NK-92 treated with Interleukin-12 subunit alpha and Interleukin-12 subunit beta, amount 100 ng/mL, for 24 hours (cell line): ENCODE results near the gene PRDM15.

Experiments used
- DNase-seq: peaks from one replicate; lab custom pipeline; 2025; lab: John Stamatoyannopoulos, UW

Gene PRDM15

DNA sequence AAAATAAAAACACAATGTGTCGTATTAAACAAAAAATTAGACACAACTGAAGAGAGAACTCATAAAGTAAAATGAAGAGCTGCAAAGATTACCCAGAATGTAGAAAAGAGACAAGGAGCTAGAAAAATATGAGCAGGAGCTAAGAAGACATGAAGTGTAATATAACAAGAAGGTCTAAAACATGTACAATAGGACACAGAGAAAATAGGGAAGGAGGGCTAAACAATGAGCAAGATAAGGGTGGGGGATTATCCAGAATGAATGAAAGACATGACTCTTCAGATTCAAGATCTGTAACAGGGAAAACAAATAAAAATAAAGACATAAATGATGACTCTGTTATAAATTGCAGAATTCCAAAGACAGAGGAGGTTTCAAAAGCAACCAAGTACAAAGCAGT is 38.3 kb downstream of the PRDM15 start:
- no peak for DNase-seq

DNA sequence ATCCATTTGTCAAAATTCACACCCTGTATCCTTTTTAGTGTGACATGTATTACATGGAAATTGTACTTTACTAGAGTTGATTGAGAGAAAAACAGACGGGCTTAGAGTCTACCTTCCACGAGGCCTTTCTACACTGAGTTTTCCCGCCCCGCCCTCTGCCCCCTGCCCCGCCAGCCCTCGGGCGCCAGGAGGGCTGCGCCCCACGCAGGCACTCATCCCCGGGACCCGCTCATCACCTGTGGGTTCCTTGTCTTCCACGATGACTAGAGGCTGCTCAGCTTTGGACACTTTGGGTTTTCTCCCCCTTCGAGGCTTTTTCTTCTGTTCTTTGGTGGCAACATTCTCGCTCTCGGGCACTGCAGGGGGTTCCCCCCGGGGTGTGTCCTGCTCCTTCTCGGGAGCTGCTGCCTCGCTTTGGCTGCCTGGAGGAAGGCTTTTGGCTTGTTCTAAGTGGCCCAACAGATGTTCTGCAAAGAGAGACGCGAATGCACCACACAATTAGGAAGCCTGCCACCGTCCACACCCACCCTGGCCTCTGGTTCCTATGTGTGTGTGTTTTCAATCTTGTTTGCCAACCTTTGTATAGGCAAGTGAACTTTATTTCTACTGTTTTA is 39.6 kb downstream of the PRDM15 start:
- DNase-seq, result no peak

DNA sequence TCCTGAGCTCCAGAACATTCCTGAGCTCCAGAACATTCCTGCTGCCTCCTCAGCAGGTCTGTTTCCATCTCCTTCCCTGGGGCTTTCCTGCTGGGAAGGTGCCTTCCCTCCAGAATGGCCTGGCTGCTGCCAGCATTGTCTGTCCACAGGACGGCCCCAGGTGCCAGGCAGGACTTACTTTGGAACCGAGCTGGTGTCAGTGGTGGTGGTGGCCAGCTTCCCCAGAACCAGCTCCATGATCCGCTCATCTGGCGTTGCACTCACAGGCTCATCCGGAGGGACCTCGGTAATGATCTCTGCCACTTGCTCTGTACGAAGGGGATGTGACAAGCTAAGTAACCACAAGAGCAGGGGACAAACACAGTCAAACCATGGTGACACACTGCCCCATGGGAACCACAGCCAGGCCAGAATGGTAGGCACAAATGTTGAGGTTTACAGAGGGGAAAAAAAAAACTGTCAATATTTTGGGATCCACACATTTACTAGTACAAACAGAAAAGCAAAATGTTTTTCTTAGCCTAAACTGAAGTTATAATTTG is 41.3 kb downstream of the PRDM15 start:
- no peak for DNase-seq

DNA sequence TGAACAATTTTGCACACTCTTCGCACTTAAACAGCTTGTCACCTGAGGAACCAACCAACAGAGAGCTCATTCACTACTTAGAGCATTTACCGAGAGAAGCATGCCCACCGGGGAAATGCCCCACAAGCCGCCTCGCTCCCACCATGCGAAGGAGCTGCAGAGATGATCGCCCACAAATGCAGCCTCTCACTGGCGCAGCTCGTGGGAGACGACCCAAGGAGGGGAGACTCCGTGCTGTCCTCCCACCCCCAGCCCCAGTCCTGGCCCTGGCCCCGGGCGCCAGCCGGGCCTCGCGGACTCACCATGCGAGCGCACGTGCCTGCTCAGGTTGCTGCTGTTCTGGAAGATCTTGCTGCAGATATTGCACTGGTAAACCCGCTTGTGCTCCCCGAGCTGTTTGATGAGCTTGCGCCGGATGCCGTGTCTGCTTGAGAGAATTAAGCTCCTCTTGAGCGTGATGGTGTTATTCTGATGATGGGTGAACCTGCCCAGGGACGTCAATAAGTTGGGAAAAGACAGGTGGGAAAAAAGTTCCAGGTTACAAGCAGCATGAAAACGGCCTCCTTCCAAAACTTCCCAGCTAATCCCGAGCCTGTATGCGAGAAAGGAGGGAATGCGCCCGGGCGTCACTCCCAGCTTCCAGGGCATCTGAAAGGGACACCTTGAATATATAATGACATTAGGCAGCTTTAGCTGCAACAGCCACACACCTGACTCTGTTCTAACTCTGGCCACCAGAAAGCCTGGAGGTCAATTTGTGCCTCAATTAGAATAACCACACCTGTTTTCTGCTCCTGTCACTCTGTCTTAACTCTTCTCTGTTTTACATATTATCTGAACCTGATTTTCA is 42.8 kb downstream of the PRDM15 start:
- DNase-seq, result no peak

DNA sequence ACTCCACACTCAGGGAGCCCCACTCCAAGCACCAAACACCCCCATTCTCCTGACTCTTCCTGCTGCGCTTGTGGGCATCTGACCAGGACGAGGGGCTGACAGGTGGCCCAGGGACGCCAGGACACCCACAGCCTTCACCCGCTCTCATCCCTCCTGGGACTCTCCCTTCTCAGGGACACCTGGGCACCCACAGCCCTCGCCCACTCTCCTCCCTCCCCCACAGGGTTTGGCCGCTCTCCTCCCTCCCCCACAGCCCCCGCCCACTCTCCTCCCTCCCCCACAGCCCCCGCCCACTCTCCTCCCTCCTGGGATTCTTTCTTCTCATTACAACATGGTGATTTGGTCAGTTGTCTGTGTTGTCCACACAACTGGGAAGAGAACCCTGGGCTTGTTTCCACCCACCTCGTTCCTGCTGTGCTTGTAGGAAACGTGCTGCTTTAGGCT is 43.4 kb downstream of the PRDM15 start:
- DNase-seq, result no peak

DNA sequence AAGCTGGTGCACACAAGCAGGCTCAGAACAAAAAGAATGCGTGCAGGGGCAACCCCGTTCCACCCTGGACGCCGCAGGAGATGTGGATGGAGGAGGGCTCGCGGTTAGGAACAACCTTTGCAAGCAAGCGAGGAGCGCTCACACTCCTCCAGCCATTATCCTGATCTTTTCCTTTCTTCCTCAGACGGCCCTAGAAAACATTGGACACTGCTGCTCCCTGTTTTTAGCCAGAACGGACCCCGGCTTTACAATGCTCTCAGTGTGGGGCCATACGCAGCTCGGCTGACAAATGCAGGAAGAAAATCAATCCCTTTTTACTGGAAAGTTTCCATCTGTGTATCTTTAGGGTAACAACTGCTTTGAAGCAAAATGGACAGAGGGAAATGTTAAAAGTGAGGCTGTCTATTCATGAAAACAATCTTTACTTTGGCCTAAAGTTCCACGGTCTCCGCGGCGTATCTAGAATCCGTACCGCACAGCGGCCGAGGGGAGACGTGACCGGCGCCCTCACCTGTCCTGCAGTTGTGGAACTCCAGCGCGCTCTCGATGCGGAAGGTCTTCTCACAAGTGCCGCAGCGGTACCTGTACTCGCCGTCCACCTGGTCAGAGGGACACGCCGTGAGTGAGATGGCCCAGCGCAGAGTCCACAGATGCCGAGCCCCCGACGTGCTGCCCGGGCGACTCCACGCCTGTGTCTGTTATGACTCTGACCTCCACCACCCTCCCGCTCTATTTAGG is 44.0 kb downstream of the PRDM15 start:
- no peak for DNase-seq

DNA sequence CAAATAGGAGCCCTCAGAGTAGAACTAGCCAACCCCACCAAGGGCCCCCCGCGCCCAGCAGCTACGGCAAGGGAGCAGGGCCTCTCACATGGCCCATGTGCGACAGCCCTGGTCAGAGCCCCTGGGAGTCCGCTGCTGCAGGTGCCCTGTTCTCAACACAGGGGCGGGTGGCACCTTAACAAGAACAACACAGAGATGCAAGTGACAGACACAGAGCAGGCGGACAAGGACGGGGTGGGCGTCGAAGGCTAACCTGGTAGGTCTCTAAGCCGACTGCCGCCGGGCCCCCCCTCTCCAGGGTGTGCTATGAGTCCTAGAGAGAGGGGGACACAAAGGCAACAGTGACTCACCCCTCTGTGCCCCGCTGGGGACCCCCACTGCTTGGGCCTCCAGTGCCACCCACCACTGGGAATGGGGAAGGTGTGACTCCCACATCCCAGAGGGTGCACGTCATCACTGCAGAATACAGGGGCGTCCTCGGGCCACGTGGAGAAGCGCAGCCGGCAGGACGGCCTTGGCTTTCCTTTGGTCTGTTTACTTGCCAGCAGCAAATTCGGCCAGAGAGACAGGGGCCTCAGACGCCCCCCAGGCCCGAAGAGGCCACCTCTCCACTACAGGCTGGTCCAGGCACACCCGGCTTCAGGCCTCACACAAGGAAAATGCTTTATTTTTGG is 44.8 kb downstream of the PRDM15 start:
- no peak for DNase-seq

DNA sequence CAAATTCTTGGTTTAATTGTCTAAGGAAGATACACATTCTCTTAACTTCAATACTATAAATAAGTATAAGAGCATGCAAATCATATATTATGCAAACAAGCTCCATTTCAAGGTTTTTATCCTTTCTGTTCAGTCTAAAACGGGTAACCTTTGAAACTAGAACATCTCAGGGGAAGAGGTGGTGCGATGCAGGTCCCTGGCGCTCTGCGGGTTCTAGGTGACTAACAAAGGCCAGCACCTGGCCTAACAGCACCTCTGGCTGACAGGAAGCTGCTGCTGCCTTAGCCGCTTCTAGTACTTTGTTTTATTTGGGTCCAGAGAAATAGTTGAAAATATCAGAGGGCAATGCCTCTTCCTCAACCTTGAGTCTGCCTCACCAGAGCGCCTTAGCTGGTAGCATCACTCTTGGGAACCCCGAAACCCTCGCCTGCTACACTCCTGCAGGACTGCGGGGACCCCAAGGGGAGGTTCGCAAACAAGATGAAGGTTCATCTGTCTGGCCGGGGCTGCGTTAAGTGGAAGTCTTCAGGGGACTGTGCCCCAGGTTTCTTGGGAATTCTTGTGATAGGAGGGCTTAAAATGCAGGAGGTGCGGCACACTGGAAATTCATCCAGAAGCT is 45.5 kb downstream of the PRDM15 start:
- DNase-seq, result no peak

DNA sequence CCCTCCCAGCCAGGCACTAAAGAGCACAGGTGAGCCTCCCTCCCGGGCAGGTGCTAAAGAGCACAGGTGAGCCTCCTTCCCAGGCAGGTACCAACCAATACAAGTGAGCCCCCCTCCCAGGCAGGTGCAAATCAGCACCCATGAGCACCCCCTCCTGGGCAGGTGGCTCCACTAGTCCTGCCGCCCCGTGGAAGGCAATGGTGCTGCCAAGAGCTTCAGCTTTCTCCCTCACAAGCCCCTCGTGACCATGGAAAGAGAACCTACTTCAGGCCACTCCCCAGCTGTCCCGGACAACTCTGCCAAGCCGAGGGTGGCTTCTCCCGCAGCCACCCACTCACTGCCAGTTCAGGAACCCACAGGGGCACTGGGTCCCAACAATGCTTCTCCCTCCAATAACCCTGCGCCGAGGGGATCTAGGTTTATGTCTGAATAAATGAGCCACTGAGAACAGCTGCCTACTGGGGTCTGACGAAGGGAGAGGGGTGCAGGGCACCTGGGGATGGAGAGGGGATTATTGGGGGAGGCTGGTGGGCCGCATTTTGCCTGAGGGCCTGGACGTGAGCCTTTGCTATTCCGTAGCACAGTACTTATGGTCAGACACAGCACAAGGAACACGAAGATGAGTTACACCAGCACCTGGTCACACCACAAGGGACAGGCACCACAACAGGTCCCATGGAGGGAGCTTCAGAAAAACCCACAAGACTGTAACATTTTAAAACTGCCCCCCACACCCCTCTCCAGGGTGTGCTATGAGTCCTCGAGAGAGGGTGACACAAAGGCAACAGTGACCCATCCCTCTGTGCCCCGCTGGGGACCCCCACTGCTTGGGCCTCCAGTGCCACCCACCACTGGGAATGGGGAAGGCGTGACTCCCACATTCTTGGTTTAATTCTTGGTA is 46.3 kb downstream of the PRDM15 start:
- no peak for DNase-seq

DNA sequence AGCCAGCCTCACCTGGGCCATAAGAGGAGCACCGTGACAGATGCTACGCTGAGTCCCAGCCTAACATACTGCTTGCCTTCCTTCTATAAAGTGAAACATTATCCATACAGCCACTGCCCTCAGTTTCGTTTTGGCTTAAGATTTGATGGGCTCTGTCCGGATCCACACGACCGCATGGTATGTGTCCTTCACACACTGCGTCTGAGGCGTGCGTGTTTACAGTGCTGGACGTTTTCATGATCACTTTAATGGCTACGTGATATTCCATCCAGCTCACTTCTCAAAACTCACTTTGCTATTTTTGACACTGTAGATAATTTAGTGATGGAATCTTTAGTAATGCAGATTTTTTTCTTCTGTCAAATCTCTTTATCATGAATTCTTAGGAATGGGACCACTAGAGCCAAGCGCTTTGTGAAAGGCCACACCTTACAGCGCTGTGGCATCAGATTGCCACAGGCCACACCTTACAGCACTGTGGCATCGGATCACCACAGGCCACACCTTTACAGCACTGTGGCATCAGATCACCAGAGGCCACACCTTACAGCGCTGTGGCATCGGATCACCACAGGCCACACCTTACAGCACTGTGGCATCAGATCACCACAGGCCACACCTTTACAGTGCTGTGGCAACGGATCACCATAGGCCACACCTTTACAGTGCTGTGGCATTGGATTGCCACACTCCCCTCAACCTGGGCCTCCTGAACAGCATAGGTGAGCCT is 47.1 kb downstream of the PRDM15 start:
- no peak for DNase-seq

DNA sequence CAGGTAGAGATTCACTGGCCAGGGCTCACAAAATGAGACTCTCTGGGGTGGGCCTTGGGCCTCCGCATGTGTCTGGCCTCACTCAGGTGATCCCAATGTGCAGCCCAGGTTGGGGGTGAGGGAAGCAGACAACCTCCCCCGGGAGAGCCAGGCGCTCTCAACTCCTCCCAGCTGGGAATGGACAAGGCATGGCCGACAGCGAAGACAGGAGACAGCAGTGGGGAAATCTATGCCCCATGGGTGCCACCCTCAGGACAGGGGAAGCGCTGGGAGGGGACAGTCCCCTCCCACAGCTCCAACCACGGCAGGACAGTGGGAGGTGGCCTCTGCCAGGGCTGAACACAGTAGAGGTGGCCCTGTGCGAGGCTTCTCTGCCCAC is 47.7 kb downstream of the PRDM15 start:
- DNase-seq, result no peak

DNA sequence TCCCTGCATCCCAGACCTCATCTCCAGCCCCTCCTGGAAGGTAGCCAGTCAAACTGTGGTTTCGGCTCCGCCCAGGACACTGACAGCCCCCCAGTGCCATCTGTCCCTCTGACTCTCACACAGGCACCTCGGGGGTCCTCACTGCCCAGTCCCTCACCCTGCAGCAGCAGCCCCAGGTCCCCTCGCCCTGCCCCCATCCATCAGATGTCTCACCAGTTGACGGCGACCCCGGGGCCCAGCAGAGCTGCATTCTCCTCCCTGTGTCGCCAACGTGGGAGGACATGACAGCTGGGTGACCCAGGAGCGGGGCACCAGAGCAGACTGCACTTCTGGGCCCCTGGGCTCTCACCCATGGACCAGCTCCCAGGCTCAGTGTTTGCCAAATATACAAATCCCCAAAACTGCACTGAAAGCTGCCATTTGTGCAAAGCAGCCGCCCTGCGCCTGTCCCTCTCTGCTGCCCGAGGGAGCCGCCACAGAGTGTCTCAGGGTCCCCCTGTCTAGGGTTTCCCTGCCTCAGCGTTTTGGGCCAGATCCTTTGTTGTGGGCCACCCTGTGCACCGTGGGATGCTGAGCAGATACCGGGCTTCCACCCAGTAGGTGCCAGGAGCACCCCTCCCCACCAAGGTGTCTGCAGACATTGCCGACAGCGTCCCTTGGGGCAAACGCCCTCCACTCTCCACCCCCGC is 48.2 kb downstream of the PRDM15 start:
- no peak for DNase-seq

DNA sequence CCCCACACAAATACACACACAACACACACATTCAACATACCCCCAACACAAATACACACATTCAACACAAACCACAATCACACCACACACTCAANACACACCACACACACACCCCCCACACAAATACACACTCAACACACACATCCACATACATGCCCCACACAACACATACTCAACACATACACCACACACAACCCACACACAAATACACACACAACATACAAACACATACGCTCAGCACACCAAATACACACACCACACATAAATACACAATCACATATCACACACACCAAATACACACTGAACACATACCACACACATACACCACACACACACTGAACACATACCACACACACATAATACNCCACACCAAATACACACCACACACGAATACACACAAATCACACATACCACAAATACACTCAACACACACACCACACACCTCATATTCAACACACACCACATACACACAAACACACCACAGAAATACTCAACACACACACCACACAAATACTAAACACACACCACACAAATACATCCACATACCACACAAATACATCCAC is 48.9 kb downstream of the PRDM15 start:
- no peak for DNase-seq

DNA sequence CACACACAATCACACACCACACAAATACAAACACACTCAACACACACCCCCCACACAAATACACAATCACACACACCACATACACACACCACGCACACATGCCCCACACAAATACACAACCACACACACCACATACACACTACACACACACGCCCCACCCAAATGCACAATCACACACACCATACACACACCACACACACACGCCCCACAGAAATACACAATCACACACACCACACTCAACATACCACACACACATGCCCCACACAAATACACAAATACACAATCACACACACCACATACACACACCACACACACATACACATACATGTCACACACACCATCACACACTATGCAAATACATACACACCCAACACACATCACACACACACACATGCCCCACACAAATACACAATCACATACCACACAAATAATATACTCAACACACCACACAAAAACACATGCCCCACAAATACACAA is 50.2 kb downstream of the PRDM15 start:
- DNase-seq, result no peak

DNA sequence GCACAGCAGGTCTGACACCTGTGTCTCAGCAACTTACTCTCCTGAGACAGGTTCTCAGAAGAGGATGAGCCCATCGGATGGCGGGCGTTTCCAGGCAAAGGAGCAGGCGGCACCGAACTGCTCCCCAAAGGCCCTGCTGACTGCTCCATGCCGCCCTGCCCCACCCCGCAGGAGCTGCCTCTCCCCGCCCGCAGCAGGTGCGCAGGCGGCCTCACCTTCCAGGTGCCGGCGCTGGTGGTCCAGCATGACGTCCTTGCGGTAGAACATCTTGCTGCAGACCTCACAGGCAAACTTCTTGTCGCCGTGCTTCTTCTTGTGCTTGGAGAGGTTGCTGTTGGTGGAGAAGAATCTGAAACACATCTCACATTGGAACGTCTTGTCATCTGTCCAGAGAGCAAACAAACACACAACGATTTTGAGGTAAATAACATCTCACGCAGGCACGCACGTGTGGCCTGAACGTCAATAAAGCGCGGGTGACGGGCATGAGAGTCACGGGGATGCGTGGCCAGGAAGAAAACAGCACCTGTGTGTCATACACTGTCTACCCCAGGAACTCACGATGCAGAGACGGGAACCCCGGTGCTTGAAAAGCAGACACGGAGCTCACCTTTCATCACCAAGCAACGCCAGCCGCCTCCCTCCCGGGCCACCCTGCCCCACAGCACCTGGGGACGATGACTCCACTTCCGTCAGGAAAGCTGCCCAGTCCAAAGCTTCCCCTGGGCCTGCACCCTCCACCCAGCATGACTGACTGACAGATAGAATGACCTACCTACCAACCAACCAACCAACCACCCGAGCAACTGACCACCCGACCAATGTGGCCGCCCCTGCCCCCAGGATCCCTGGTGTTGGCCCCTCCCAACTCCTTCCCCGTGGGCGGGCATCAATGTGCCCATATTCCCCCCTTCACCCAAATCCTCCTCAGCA is 50.9 kb downstream of the PRDM15 start:
- no peak for DNase-seq

DNA sequence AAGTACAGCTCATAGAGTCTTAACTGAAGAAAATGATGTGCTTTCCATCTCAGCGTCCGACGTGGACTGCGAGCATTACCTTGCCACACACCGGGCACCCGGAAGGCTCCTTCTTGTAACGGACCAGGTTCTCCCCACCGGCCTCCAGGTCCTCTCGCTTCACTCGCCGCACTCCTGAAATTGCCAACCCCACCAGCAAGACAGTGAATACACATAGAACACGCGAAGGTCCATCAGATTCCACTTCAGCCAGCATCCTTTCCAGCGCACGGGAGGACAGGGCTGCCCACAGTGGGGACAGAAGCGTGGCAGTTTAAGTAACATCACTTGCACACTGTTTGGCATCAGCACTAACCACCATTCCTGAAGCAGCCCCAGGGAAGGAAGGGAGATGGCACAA is 53.3 kb downstream of the PRDM15 start:
- DNase-seq, result no peak

DNA sequence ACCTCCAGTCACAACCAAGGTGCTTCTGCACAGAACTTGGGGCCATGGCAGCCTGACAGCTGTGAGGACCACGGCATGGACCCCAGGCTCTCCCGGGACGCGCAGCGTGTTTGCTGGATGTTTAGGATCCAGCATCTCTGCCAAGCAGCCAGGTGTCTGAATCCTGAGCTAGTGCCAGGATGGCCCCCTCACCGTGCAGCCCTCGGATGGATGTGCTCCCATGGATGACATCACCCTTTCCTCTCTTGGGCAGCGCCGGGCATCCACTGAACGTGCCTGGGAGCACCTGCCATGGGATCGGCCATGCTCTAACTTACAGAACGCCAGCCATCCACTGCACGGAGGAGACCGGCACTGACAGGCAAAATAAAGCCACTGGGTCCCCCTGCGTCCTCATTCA is 53.9 kb downstream of the PRDM15 start:
- DNase-seq, result no peak
